HG02763 (cell line): ENCODE results near the gene TADA2B.

Experiments used
- ATAC-seq: cut with Tn5 transposase; IDR thresholded peaks from one replicate; pipeline ENCODE4 v1.9.1; 2021; ENCODE audit warnings: mild to moderate bottlenecking, moderate library complexity; ENCODE audit not compliant: unreplicated experiment

The TADA2B gene

GRCh38 chr4:7037425-7037824 is 5.7 kb upstream of the TADA2B start:
- ATAC-seq, result no peak

GRCh38 chr4:7040765-7041164 is 2.4 kb upstream of the TADA2B start:
- no peak for ATAC-seq

- no peak for ATAC-seq
Observed at GRCh38 chr4:7041246-7041645, 1.9 kb upstream of the TADA2B start.

- ATAC-seq, result no peak
Observed at GRCh38 chr4:7041801-7042502, 1.2 kb upstream of the TADA2B start.

GRCh38 chr4:7042503-7043283 is 479 bp upstream of the TADA2B start:
- ATAC-seq, result peak; percentile 76

- ATAC-seq, result no peak
Observed at GRCh38 chr4:7044137-7044930, 1.2 kb downstream of the TADA2B start.

GRCh38 chr4:7045553-7045952 is 2.4 kb downstream of the TADA2B start:
- ATAC-seq, result no peak

GRCh38 chr4:7045961-7046921 is 3.1 kb downstream of the TADA2B start:
- ATAC-seq, result no peak

DNA sequence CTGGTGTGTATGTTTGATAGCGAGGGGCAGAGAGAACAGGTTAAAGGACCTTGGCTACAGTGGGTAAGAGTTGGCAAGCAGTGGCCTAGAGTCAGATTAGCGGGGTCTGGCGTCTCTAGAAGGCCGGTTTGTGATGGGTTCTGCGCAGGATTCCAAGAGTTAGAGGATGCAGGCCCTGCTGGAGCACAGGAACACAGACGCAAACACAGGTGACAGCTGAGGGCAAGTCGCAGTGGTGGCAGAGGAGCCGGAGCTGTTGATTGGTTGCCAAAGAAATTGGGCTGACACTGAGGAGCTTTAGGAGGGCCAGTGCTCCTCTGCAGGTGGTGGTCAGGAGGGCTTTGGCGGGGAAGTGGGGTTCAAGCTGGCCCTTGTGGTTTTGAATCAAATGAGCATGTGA is 3.8 kb downstream of the TADA2B start:
- ATAC-seq, result no peak

DNA sequence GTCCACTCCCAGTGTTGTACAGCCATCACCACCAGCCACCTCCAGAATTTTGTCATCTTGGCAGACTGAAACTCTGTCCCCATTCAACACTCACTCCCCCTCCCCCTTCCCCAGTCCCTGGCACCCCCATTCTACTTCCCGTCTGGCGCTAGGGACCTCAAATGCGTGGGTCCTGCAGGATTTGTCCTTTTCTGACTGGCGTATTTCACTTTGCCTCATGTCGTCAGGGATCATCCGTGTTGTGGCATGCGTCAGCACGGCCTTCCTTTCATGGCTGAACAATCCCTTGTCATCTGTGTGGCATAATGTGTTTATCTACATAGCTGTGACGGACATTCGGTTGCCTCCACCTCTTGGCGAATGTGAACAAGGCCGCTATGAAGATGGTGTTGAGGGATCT is 5.5 kb downstream of the TADA2B start:
- ATAC-seq, result no peak

DNA sequence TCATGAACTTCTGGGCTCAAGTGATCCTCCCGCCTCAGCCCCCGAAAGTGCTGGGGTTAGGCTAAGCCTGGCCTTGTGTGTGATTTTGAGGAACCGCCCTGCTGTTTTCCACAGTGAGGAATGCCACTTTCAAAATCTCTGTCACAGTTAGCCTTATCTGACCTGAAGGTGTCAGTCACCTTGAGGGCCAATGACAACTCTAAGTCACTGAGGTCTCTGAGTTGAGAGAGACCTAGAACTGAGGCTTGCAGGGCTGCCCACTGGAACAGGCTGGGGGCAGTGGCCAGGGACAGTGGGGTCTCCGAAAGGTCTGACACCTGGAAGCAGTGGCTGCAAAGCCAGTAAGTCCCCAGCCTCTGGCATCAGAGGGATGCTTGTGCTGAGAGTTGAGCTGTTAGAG is 6.1 kb downstream of the TADA2B start:
- no peak for ATAC-seq

DNA sequence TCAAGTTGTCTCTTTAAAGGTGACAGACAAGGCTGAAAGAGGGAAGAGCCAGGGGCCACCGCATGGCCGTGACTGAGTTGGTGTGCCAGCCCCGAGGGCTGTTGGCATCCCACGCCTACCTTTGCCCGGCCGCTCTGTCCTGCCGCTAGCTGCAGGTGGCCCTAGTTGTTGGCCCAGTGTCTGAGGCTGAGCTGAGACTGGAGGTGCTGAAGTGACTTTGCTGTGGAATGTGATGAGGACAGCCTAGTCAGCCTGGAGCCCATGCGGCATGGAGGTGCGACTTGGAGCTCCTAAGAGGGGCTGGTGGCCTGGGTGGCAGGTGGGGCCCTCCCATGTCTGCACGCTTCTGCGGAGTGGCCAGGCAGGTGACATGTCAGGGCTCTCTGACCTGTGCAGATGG is 6.6 kb downstream of the TADA2B start:
- no peak for ATAC-seq

GRCh38 chr4:7050481-7051143 is 7.4 kb downstream of the TADA2B start:
- ATAC-seq, result no peak

DNA sequence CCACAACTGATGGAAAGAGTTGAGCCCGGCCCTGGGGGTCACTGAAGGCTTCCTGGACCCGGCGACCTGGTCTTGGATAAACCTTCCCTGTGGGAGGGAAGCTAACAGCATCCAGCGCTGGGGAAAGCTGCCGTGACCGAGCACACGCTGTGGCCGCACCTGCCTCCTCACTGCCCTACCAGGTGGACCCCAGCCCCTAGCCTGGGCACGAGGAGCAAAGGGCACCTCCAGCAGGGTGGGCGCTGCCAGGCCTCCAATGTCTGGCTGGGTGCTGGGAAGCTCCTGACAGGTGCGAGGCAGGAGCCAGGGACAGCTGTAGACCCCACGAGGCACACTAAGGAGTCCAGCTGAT is 7.9 kb downstream of the TADA2B start:
- ATAC-seq, result no peak

DNA sequence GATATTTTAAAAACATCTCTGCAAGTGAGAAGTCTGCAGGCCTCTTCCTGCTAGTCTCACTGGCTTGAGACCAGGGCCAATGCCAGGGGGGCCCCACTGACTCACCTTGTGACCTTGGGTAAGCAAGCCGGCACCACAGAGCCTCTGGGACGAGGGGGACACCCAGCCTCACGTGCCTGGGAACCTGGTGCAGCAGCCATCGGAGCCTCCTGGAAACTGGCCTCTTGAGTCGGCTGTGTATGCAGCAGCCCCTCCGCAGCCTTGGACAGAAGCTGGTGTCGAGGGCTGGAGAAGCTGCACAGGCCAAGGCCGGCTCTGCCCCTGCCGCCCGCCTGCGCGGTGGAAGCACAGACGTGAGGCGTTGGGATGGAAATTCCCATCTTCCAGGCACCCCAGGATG is 8.7 kb downstream of the TADA2B start:
- ATAC-seq, result no peak

- no peak for ATAC-seq
Observed at GRCh38 chr4:7052313-7052712, 9.1 kb downstream of the TADA2B start.

GRCh38 chr4:7052923-7053715 is 9.9 kb downstream of the TADA2B start:
- ATAC-seq, result no peak

DNA sequence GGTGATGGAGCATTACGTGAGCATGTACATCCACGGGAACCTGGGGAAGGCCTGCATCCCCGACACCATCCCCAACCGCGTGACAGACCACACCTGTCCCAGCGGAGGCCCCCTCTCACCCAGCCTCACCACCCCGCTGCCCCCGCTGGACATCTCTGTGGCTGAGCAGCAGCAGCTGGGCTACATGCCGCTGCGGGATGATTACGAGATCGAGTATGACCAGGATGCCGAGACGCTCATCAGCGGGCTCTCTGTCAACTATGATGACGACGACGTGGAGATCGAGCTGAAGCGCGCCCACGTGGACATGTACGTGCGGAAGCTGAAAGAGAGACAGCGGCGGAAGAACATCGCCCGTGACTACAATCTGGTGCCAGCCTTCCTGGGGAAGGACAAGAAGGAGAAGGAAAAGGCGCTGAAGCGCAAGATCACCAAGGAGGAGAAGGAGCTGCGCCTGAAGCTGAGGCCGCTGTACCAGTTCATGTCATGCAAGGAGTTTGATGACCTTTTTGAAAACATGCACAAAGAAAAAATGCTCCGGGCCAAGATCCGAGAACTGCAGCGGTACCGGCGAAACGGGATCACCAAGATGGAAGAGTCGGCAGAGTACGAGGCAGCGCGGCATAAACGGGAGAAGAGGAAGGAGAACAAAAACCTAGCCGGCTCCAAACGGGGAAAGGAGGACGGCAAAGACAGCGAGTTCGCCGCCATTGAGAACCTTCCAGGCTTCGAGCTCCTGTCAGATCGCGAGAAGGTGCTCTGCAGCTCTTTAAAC is 11.1 kb downstream of the TADA2B start:
- ATAC-seq, result no peak
